ENCODE measurements around the gene CHST1.

The CHST1 gene

GRCh38 chr11:45674481-45675190 lies 9.2 kb upstream of the CHST1 start:
- DNase-seq (ENCODE audit: low spot score) = no peak

GRCh38 chr11:45673441-45673840 lies 8.0 kb upstream of the CHST1 start:
- no peak for DNase-seq (ENCODE audit: low spot score)

DNA sequence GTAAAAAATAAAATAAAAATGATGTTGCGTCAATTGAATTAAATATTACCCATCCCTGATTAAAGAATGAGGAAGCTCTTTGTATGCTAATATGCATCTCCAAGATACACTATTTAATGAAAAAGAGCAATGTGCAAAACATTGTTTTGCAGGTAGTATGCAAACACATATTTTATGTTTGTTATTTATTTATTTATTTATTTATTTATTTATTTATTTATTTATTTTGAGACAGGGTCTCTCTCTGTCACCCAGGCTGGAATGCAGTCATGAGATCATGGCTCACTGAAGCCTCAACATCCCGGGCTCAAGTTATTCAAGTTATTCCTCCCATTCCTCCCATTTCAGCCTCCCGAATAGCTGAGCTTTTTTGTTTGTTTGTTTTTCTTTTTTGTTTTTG lies 7.2 kb upstream of the CHST1 start:
- DNase-seq (ENCODE audit: low spot score) = no peak

DNA sequence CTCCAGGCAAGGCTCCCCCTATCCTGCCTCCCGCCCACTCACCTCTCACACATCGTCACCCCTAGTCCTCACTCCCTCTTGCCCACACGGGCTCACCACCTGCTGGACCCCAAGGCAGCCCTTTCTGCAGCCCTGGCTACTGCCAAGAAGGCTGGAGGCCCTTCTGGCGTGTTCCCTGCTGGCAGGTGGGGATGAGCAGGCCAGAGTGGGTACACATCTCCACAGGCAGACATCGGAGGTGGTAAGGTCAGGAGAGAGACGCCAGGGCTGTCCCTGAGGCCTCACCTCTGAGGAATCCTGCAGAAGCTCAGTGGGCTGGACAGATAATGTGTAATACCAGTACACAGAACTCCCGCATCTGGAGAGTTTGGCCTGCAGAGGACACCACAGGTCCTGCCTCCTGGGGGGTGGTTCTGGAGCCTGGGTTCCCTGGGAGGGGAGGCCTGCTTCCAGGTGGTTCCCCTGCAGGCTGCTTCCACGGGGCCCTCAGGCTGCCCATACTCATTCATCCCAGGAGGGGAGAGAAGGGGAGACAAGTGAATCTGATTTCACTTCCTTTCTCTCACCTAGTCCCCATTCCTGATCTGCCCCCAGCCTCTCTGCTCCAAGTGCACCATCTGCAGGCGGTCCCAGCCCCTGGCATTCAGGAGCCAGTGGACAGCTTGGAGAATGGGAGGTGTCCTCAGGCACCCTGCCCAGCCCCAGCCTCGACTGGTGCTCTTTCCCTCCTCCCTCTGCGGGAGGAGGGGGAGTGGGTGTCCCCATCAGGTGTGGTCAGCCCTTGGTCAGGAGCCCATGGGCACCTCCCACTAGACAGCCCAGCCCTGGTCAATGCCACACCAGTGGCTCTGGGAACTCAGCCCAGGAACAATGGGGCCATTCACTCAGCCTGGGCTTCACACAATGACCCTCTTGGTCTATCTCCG lies 6.1 kb upstream of the CHST1 start:
- DNase-seq (ENCODE audit: low spot score) = no peak

DNA sequence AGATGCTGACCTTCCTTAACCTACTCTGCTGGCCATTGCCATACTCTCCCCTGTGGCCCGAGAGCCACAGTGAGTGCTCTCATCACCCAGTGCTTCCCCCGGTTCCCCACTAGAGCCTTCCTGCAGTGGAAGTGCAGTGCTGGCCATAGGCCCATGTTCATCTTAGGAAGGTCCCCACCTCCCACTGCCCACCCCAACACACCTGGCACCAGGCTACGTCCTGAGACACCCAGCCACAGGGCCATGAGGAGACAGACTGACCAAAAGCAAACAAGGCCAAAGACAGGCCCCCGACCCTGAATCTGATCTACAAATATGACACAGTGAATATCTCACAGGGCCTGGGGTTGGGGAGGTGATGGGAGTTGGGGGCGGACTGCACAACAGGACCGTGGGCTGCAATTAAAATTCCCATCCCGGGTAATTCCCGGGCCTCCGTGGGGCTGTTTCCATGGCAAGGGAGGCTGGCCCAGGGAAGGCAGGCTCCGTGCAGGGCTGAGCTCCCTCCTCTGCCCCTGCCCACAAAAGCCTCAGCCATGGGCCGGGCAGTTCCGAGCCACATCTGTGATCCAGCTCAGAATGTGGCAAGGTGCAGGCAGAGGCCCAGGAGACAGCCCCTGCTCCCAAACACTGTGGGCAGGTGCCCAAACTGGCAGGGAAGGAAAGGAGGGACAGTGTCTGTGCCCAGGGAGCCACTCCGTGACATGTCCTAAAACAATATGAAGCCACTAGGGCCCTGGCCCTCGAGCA lies 5.1 kb upstream of the CHST1 start:
- DNase-seq (ENCODE audit: low spot score) = no peak

- no peak for DNase-seq (ENCODE audit: low spot score)
Measured at GRCh38 chr11:45669956-45670355, 4.5 kb upstream of the CHST1 start.

DNA sequence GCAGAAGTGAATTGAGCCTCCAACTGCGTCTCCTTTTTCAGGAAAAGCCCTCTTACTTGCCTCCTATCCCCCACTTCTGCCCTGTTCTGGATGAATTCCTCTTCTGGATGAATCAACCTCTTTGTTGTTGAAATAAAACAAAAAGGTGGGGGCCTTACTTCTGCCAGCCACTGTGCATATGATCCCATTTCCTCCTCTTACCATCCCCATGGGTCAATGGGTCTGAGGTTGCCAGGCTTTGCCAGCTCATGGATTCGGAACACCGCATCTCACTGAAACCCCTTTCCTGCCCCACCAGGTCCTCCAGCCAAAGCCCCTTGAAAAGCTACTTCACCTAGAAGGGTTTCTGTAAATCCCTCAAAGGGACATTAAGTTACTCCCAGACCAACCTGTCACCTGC lies 3.7 kb upstream of the CHST1 start:
- no peak for DNase-seq (ENCODE audit: low spot score)

DNA sequence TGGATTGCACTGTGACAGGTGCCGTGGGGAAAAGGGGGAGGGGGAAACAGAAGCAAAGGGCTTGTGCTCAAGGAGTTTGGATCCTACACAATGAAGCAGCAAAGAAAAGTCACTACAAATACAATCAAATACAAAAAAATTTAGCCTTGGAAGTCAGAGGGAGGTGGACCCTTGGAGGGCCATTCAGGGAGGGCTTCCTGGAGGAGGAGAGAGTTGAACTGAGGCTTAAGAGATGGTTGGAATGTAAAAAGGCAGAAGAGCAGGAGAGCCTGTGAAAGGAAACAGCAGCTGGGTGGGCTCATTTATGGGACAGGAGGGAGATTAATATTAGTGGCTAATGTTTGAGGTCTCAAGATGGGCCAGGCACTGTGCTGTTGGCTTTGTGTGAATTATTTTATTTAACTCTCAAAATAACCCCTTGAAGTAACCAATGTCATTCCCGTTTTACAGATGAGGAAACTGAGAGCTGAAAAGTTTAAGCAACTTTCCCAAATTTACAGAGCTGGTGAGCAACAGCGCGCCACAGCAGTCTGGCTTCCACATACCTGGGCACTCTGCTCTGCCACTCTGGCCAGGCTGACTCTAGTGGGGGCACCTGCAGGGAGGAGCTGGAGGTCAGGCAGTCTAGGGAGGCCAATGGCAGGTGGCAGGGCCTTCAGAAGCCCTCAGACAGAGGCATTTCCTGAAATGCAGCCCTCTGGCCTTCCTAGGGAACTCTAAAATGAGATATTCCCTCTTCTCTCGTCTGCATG lies 2.7 kb upstream of the CHST1 start:
- no peak for DNase-seq (ENCODE audit: low spot score)

DNA sequence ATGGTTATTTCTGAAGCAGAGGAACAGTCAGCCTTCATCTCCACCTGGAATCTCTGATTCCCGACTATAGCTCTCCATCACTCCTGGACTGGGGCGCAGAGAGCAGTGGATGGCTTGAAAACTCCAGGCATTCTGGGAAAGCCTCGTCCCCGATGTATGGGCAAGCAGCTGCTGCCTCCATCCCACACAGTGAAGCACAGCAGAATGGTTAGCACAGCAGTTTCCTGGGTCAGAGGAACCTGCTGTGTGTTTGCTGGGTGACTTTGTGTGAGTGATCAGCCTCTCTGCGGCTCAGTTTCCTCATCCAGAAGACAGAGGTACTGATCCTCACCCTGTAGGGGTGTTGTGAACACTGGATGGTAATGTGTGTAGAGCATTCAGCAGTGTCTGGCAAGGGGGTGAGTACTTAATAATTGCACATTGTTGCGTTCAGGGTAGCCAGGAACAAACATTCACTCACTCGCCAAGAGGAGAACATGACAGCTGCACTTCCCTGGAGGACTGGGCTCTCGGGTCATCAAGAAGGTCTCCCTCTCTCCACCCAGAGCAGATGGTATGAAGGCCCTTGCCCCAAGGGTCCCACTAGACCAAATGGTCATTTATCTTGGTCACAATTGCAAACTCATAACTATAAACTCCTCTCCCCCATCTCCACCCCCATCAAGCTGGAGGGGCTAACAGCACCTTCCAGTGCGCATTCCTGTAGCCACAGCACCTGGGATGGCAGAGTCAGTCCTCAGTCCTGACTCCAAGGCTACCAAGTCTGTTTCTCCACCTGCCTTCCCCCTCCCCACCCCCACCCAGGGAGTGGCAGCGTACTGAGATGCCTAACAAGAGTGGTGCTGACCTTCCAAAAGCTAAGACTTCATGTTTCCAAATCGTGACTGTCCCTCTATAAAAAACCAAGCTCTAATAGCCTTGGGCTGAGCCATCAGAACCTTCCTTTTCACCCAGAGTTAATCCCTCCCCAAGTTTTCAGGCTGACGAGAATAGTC lies 1.5 kb upstream of the CHST1 start:
- no peak for DNase-seq (ENCODE audit: low spot score)

GRCh38 chr11:45665933-45666647 lies 668 bp upstream of the CHST1 start:
- no peak for DNase-seq (ENCODE audit: low spot score)

DNA sequence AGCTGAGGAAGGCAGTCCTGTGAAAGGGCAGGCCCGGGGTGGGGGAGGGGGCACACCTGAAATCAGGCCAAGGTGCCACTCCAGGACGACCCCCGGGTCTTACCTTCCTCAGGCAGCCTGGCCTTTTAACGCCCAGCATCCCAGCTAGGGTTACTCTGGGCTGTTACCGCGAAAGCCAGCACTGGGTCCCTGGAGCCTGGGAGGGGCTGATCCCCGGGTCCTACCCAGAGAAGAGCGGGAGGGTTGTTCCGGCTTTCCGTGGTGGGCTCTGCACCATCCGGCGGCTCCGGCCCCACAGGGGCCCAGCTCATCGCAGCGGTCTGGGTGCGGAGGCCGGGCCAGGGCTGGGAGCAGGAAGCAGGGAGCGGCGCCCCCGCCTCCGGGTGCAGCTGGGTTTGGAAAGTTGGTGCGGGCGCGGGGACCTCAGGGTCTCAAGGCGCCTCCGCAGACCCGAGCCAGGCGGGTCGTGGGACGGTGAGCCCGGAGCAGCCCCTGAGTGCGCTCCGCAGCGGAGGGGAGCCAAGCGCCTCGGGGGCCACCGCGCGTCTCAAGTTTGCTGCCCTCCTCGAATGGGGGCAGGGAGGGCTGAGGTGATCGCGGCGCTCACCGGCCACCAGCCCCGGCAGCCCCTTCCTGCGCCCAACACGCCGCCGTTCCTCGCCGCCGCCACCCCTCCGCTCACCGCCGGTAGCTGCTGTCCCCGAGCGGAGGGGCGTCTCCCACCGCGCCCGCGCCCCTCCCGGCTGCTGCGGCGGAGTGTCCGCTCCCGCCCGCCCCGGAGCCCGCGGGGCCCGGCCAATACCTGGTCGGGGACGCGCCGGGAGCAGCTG lies 831 bp downstream of the CHST1 start:
- no peak for DNase-seq (ENCODE audit: low spot score)

- no peak for DNase-seq (ENCODE audit: low spot score)
Measured at GRCh38 chr11:45663486-45664375, 1.7 kb downstream of the CHST1 start.

DNA sequence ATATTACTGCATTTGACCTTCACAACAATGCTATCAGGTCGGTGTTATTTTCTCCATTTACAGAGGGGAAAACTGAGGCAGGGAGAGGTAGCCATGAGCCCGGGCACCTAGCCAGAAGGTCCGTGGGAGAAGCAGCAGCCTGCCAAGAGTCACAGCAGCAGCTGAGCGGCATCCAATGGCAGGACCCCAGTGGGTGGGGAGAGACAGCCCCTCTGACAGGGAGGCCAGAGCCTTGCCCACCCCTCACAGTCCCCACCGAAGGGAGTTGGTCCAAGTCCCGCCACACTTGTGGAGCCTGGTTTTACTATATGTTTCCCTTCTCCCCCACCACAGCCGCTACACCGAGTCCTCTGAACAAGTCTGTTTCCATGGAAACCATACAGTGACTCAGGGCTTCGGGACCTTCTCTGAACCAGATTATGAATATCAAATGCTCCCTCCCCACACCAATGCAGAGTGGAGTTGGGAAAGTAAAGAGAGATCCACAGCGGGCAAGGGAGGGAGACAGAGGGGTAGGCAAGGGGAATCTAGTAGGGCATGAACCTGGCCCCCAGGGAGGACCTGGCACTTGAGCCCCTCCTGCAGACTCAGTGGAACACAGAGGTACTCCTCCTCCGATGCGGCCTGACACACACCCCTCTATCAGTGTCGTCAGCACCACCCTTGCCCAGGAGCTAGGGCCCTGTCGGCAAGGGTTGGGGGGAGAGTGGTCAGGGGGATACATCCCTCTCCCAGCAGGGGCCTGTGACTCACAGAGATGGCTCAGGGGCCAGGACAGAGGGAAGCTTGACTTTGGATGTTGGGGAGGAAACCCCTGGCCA lies 2.5 kb downstream of the CHST1 start:
- DNase-seq (ENCODE audit: low spot score) = peak; percentile 23

GRCh38 chr11:45662096-45662664 lies 3.2 kb downstream of the CHST1 start:
- DNase-seq (ENCODE audit: low spot score) = no peak

- no peak for DNase-seq (ENCODE audit: low spot score)
Measured at GRCh38 chr11:45661439-45662055, 3.9 kb downstream of the CHST1 start.

DNA sequence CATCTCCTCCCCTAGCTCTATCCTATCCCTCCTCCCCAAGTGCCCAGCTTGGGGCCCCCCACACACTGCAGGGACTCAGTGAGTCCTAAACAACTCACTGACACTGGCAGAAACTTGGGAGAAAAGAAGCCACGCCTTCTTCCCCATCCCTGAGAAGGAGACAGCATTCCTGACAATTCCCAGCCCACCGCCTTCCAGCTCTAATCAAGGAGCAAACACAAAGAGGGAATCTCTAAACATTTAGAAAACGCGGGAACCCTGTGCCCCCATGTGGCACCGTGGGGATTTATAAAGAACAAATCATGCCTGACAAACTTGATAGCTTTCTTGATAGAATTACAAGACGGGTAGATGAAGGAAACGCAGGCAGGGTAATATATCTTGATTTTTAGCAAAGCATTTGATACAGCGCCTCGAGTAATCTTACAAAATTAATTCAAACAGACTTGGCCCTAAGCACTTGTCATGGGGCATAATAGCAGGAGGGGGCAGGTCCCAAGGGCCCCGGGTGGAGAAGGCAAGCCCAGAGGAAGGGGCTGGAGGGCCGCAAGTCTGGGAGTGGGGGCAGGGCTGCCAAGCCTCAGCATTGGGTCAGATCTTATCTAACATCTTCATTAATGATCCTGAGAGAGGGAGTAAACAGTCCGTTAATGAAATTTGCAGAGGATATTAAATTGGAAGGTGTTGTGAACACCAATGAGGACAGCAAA lies 4.5 kb downstream of the CHST1 start:
- no peak for DNase-seq (ENCODE audit: low spot score)

Measured in cerebellar cortex (tissue), 1 donor.